T-helper 1 cell (primary cell): Measurements from ENCODE around the gene MYO1H.
"Not testable (repeated sequence)": the region's sequence is repeated elsewhere in the genome, so short reads cannot be mapped to it uniquely, and the experiment has no call there.

ENCODE experiments used
- DNase-seq, 5 donors: peaks; one replicate each; pipeline ENCODE4 v3.0.0-alpha.2; 2012 to 2020
- total RNA-seq, 4 donors: gene quantifications; one replicate each; lab custom pipeline; 2026; lab: John Stamatoyannopoulos, UW

MYO1H gene, protein sequence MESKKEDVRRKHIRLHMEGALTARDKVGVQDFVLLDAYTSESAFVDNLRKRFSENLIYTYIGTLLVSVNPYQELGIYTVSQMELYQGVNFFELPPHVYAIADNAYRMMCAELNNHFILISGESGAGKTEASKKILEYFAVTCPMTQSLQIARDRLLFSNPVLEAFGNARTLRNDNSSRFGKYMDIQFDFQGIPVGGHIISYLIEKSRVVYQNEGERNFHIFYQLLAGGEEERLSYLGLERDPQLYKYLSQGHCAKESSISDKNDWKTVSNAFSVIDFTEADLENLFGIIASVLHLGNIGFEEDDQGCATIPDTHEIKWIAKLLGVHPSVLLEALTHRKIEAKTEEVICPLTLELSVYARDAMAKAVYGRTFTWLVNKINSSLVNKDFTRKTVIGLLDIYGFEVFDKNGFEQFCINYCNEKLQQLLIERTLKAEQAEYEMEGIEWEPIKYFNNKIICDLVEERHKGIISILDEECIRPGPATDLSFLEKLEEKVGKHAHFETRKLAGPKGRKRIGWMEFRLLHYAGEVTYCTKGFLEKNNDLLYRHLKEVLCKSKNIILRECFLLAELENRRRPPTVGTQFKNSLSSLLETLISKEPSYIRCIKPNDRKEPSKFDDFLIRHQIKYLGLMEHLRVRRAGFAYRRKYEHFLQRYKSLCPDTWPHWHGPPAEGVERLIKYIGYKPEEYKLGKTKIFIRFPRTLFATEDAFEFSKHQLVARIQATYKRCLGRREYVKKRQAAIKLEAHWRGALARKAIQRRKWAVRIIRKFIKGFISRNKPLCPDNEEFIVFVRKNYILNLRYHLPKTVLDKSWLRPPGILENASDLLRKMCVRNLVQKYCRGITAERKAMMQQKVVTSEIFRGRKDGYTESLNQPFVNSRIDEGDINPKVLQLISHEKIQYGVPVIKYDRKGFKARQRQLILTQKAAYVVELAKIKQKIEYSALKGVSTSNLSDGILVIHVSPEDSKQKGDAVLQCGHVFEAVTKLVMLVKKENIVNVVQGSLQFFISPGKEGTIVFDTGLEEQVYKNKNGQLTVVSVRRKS
- 0 reads per million in 4 donors for total RNA-seq

DNA sequence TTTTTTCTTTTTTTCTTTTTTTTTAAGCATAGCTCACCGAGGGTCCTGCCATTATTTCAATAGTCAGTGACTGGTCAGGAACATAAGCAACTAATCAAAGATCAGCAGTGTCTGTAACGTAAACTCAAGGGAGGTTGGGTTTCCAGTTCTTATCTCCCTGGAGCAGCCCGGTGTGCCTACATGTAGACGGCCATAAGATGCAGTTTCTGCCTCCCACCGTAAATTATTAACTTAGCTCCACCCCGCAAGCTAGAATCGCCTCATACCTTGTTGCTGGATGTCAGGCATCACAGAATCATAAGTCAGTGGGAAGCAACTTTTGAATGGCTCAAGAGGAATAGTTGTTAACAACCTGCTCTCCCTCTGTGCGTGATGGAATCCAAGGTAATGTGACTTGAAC is at the start of gene MYO1H:
TSS of gene MYO1H (plus strand) at position 312 of the 400 bp plus-strand sequence. CDS start at position 373, 61 bp downstream.
- no peak for DNase-seq

DNA sequence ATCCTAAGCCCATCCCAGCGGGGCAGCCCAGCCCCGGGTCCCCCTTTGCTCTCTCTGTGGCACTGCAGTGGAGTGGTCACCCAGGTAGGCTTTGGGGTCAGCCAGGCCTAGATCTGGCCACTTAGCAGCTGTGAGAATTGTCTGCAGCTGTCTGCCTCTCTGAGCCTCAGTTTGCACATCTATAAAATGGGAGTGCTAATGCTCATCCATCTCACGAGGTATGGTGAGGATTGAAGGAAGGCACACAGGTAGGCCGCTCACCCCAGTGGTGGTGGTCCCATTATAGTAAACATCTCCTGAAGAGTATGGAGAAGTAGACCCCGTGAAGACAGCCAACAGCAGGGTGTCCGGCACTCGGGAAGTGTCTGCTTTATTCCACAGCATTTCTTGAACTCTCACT is 47.9 kb upstream of the MYO1H start:
- DNase-seq: no peak

DNA sequence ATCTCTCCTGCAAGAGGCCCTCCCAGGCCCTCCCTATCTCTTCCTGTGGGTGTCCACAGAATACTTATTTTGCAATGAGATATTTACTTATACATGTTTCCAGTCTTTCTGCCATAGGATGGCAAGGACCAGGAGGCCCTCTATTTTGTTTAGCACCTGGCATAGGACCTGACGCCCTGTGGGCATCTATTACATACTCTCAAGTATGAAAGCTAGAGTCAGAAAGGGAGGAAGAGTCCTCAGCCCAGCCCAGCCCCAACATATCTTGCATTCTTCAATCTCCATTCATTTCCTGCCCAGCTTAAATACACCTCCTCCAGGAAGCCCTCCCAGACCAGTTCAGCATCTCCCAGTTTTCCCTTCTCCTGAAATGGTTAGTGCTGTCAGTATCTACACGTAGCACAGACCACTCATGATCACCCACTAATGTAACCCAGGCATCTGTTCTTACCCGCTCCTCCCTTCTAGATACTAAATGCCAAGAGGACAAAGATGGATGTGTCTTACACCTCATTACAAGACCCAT is 46.0 kb upstream of the MYO1H start:
- no peak for DNase-seq

DNA sequence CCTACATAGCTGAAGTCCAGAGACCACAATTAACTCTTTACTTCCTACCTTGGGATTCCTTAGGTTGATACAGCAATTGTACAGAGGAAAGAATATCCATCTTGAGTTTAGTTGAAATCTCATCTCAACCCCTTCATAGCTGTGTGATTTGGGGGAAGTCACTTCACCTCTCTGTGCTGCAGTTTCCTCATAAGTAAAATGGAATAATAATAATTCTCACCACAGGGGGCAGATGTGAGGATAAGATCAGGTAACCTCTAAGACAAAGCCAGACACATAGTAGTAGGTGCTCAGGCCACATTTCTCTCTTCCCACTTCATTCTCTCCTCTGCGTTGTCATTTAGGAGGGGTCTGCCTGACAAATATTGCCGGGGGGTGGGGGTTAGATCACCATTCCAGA is 45.3 kb upstream of the MYO1H start:
- no peak for DNase-seq

DNA sequence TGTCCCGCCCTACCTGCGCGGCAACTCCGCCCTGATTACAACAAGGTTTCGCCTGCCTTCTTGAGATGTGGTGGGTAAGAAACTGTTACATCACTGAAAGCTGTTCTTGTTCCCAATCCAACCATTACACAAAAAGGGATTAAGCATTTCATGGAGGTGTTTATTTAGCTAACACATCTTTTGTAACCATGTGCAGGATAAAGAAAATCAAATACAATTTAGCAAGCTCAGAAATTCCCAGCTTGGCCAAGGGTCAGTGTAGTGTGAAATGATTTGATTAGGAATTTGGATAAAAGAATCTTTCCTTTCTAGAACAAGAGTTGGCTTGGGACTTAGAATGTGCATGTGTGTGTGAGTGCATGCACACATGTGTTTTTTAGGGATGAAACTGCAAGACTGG is 44.9 kb upstream of the MYO1H start:
- no peak for DNase-seq

DNA sequence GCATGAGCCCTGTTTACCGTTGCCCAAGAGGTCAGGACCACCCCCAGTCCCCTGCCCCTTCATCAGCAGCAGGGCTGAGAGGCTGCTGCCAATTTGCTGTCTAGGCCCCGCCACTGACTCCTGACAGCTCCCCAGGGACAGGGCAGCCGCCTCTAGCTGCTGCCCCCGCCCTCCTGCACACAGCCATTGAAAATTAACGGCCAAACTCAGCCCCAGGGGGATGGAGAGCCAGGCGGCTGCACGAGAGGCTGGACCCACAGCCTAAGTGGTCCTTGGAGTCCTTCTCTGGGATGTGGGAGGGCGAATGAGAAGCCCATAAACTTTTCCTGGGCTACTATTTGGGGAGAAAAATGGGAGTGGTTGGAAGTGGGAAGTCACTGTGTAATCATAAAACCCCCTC is 43.2 kb upstream of the MYO1H start:
- DNase-seq: no peak

DNA sequence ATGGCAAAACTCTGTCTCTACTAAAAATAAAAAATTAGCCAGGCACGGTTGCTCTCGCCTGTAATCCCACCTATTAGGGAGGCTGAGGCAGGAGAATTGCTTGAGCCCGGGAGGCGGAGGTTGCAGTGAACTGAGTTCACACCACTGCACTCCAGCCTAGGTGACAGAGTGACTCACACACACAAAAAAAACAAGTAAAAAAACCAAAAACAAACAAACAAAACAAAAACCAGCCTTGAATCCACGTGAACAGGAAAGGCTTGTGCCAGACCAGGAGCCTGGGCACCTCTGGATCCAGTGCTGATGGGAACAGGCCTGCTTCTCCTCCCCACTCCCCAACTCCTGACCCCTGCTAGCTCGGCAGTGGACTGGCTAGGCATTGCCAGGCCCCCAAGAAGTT is 42.2 kb upstream of the MYO1H start:
- DNase-seq: no peak

DNA sequence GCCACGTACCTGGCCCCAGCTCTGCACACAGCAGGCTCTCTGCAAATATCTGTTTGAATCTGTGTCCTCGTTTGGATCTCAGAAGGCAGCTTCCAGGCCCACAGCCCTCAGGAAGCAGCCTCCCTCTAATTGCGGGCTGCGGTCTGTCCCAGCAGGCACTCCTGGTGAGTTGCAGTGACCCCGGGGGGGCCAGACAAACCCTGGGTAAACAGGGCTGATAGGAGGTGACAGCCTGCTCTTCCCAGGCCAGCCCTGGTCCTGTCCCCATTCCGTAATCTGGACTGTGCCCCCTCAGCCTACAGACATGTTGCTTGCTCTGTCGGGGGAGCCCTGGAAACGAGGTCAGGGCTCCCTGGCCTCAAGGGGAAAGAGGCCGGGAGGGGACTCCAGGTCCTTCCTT is 40.6 kb upstream of the MYO1H start:
- no peak for DNase-seq

DNA sequence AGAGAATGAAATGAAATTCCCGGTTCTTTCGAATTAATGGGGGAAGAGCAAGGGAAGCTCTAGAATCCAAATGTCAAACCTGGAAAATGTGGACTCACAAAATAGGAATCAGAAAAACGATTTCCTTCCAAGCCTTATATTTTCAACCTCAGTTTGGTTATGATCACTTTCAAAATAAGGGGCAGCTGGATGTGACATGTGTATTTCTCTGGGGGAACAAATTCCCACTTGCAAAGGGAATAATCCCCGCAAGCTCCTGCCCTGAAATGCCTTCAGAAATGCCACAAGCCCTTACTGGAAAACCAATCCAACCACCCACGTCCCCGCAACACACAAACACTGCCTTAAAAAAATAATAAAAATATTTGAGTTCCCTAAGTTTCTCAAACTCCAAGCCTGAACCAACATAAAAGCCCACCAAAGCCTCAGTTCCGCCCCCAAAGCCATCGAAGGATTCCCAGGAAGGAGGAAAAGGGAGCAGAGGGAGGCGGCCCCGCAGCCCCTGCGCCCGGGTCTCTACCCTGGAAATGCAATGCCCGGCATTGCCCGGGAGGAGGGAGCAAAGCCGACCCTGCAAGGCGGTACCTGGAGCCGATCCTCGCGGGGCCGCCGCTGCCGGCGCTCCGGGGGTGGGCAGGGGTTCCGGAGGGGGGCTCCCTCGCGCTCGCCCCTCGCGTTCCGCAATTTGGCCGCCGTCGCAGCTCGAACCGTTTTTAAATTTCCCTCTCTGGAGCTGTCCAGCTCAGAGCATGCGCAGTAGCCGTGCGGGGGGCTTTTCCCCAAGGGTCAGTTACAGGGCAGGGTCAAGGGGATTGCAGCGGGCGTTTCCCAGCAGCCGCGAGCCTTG is 38.9 kb upstream of the MYO1H start, which contains the start of gene FOXN4:
TSS of gene FOXN4 (minus strand) at position 751 of the 847 bp plus-strand sequence. CDS start 963 bp downstream, outside the sequence.
- no peak for DNase-seq

DNA sequence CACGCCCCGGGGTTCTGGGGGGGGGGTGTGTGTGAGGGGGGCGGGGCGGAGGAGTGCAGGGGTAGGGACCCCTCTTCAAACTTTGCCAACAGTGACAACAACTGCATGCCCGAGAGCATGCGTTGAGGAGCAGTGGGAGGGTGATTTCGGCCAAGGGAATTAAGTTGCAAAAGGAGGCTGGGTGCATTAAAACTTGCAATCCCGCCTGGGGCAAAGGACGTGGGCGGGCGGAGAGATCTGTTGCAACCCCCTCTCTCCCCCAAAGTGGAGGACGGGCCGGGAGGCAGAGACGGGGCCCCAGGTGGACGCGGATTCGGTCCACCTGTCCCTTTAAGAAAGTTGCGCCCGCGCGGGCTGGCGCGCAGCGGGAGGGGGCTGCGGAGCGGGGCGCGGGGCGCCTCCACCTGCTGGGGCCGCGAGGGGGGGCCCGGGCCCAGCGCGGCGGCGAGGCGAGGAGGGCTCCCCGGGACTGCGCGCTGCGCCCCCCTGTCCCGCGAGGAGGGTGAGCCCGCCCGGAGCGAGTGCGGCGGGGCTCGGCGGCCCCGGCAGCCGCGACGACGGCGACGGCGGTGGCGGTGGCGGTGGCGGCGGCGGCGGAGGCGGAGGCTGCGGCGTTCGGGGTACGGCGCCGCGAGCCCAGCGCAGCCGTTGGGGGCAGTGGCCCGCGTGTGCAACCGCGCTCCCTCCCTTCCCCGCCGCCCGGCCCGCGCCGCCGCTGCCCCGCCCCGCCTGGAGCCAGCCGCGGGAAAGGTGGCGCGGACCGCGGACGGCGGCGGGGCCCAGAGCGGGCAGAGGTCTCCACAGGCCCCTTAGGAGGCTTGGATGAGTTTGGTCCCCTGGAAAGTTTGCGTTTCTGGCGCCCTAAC is 38.1 kb upstream of the MYO1H start:
- no peak for DNase-seq

DNA sequence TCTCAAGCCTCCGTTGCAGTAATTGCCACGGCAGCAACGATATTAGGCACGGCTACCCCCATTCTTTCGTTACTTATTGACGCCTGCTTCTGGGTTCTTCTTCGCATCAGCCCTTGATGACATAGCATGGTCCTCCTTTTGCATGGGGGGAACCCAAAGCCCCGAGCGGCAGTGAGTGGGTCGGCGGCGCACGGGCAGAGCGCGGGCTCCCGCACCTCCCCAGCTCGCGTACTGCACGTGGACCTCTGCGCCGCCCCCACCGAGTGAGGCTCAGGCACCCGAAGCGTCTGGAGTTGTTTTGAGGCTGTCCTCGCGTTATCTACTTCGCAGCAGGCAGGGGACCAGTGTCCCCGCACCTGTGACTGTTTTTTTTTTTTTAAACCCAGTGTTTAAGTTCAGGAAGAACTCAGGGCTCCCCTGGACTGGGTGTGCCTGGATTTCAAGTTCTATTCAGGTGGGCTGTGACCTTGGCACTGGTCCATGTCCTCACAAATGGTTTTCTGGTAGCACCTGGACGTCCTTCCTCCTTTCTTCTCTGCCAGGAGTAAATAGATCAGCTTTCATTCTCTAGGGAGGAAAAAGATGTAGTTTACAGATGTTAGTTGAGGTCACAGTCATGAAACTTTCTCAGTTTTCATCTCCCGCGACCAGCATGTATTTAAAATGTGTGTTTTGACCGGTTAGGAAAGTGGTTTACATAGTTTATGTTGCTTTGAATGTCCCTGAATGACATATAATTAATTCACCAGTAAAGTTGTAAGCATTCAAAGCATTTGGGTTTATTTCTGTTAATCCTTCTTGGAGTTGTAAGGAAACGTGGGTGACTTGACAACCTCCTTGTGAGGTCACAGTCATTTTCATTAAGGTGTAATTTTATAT is 37.2 kb upstream of the MYO1H start:
- DNase-seq: no peak

DNA sequence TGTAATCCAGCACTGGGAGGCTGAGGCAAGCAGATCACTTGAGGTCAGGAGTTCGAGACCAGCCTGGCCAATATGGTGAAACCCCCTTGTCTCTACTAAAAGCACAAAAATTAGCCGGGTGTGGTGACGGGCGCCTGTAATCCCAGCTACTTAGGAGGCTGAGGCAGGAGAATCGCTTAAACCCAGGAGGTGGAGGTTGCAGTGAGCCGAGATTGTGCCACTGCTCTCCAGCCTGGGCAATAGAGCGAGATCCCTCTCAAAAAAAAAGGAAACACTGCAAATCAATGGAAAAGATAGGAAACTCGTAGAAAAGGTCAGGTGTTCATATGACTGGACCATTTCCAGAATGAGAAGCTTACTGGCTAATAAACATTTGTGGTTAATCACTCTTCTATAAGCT is 26.4 kb upstream of the MYO1H start:
- DNase-seq: not testable (repeated sequence)

DNA sequence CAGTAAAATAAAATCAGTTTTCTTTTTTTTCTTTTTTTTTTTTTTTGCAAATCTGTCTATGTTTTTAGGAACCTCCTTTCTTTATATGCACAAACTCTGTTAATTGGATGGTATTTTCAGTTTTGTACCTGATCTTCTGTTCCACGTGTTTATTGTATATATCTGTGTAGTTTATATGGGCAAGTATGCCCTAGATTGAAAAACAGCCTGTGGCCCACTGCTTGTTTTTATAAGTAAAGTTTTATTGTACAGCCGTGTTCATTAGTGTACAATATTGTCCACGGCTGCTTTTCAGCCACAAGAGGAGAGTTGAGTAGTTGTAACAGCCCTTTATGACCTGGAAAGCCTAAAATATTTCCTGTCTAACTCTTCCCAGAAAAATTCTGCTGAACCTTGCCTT is 18.7 kb upstream of the MYO1H start:
- DNase-seq: no peak

DNA sequence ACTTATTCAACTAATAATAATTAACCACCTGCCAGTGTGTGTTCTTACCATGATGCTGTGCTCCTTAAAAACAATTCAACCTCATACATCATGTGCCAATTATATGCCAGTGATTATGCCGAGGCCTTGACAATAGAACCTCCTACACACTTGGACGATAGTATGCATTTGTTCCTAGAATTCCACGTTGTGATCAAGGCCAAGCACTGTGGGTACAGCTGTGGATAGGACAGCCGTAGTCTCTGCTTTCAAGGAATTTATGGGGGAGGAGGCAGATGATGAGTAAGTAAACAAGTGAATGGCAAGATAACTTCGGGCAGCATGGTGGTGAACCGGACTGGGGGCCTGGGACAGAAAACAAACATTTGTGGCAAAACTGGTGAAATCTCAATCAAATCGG is 18.0 kb upstream of the MYO1H start:
- DNase-seq: no peak

DNA sequence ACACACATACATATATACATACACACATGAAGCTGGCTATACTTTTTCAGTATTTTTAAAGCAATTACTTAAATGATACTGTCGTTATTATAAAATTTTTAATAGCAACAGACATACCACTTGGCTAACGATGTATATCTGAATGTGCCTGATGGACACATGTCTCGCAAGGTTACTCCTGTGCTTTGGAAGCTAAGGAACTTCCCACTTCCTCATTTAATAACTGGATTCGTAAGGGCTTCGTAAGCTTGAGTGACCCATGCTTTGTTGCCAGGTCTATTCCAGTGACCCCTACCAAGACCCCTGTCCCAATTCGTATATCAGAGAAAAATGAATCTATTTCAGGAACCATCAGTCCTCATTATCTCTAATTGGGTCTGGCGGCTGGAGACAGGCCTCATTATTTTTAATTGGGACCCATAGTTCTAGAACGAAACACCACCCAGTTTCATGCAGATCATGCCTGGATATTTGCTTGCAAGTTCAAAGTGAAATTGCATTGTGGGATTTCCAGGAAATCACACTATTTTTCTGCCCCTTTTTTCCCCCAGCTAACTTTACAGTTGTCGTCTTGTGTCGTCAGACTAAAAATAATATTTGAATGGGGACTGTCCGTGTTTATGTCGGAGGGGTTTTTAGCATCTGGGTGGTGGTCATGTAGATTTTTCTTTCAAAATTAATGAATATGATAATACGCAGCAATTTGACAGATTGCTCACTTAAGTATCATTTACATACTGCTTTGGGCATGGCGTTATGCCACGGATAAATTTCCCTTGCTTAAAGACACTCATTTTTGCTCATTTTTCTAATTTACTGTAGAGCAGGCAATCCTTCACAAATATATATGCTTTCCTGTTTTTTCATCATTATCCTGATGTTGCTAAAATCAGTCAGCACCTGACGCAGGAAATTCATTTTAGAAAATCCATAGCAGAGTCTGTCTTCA is 17.1 kb upstream of the MYO1H start:
- no peak for DNase-seq

DNA sequence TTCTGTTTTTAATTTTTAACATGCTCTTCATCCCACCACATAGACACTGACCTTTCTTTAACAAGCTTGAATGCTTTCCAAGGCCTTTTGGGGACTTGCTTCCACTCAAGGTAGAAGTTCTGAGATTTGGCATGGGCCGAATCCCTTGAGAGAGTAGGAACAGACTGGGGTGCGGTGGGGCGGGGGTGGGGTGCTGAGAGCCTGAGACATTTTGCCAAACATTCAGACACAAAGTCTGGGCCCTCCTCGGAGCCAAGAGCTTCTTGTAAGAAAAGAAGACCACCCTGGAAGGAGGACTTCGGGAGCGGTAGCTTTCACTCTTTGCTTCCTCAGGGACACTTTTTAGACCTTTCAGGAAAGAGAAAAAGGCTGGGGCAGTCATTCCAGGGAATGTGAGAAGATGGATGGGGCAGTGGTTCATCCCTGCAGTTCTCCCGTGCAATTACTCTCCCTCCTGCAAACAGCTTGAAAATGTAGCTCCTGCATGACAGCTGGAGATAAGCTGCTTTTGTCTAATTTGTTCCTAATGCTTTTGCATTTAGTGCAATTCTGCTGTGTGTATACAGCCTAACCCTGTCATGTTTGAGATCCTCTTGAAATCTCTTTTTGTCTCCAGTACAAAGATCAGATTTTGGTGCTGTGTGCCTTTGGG is 16.3 kb upstream of the MYO1H start:
- no peak for DNase-seq

DNA sequence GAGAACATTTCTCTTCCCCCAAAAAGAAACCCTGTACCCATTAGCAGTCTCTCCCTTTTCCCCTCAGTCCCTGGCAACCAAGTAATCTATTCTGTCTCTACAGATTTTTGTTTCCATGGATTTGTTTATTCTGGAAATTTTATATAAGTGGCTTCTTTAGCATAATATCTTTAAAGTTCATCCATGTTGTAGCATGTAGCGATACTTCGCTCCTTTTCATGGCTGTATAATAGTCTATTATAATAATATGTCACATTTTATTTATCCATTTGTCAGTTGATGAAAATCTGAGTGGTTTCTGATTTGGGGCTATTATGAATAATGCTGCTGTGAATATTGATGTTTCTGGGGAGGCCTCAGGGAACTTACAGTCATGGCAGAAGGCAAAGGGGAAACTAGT is 12.8 kb upstream of the MYO1H start:
- DNase-seq: no peak

DNA sequence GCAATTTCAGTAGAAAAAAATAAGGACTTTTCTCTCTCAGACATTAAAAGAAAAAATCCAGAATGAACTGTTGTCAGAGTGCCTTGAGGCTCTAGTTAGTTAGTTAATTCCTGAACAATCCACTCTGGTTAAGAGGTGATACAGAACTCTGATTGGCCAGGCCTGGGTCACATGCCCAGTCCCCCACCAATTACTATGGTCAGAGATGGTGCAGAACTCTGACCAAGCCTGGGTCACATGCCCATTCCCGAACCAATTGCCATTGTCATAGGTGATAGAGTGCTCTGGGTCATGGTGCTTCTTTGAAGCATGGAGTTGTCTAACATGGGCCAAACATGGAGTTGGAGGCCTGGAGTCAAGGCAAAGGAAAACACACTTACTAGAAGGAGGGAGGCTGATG is 11.1 kb upstream of the MYO1H start:
- no peak for DNase-seq
